NCI-H526 treated with DMSO at 0.1 percent for 48 hours (cell line): ENCODE measurements around the gene KIF6.
"Not testable (repeated sequence)": the region's sequence is repeated elsewhere in the genome, so short reads cannot be mapped to it uniquely, and the experiment has no call there.

Source experiments
- DNase-seq: peaks from one replicate; lab custom pipeline; 2025; lab: John Stamatoyannopoulos, UW

Gene KIF6

DNA sequence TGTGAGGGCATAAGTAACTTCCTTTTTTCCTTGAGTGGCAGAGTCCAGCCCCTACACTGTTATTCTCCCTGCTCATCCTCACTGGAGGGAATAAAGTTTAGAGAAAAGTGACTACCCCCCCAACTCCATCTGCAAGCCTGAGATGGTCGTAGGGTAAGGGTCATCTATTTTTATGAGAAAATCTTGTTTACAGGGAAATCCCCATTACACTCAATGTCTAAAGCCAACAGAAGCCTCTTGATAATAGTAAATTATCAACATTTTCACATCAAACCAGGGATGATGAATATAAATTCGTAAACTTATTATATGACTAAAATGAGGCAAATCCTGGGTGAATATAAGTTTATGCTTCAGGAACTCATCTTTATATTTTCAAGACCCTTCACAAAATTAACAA is 228.8 kb downstream of the KIF6 start:
- DNase-seq: no peak

DNA sequence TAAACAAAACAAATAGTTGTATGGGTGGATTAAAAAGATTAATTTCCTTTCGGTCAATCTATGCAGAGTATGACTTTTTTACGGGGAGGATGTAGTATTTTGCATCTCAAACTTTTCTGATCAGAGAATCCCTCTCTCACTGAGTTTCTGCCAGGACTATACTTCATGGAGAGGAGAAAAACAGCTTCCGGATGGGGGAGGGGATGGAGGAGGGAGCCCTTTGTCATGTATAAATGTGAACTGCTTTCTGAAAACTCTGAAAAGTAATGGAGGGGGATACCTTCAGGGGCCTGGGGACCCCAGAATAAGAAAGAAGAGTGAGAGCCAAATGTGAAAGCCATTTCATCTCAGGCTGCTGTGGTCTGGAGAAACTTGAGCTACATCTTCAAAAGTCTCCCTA is 229.6 kb downstream of the KIF6 start:
- no peak for DNase-seq

DNA sequence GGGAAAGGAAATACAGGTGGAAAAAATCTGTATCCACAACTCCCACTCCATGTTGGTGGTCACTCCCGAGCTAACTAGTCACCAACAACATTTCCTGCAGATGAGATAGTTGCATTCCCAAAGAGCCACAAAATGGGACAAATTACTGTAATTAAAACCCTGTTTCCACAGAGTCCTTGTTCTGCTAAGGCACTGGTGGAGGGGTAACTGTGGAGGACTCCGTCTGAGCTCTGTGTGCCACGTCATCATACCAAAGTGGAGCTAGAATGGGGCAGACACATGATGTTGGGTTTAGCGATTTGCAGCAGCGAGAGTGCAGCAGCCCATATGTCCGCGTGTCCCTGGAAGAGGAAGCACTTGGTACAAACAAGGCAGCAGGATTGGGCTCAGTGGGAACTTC is 230.2 kb downstream of the KIF6 start:
- no peak for DNase-seq

DNA sequence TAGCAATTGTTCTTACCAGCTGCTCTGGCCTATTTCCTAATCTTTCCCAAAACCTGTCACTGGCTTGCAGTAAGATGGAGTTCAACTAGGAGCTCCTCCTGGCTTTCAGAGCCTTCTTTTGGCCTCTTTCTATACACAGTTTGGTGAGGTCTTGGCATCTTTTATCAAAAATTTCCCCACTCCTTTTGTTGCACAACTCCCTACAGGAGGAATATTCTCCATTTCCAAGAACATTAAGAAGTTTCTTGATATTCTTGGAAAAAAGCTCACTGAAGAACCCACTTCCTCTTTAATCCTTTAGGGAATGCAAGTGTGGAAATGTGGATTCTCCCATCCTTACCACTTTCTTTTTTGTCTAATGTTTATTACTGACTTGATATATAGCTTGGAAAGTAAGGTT is 231.4 kb downstream of the KIF6 start:
- no peak for DNase-seq

DNA sequence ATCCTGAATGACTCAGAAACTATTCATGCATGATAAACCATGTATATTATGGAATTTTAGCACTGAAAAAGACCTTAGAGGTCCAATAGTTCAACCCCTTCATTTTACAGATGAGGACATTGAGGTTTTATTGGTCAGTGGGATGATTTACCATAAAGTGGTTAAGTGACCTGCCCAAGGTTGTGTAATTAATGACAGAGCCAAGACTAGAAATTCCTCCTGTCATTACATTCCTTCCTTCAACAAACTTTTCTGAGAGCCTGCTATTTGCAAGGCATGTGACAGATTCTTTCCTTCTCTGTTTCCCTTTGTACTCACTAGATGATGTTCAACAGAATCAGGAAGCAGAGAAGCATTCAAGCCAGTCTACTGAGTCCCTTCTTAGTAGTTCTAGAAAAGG is 232.0 kb downstream of the KIF6 start:
- no peak for DNase-seq

DNA sequence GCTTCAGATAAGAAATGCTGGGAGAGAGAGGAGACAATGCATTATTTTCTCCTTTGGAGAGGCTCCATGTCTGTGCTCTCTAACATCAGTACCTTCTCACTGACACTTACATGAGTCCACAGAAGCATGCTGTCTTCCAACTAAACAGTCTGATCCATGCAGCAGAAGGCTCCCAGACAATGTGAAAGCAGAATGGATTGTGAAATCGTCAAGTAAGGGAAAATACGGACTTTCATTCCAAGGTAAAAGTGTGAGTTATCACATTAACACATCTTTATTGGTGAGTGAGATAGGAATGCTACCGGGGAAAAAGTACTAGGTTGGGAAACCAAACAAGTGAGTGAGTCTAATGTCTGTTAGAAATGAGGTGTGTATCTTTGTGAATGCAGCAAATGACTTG is 235.1 kb downstream of the KIF6 start:
- DNase-seq: no peak

DNA sequence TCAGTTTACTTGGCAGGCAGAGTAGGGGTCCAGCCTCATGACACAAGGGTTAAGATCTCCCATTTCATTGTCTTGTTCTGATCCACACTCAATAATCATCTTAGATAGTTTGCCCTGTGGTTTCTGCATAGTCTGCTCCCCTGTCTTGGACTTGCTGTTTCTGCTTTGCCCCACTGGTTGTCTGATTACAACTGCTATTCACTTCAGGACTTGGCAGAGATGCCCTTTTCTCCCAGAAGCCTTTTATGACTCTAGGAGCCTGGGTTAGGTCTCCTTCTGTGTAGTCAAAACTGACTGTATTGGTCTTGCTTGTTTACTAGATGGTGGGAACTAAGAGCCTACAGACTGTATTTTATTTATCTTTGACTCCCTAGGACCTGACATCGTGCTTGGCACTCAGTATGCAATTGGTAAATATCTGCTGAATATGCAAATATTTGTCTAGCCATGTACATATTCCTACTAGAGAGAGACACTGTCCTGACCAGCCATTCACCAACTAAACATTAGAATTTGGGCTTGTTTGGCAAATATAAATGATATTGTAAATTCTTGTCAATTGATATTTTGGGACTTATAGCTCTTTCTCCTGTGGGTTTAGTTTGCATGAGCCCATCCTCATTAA is 236.8 kb downstream of the KIF6 start:
- peak; percentile 11 for DNase-seq

DNA sequence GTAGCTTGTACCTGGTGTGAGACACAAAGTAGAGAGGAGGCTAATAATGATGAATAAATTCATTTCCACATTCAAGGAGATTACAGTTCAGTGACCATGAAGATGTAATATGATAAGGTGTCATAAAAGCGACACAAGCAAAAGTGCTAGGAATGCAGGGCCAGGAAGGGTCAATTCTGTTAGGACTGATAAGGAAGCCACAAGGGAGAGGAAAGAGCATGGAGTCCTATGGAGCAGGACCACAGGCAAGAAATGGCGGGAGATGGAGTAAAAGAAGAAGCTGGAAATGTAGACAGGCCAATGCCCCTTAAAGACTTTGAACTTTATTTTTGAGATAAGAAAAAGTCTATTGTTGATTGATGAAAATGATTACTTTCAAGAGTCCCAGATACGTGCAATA is 240.9 kb downstream of the KIF6 start:
- DNase-seq: no peak

DNA sequence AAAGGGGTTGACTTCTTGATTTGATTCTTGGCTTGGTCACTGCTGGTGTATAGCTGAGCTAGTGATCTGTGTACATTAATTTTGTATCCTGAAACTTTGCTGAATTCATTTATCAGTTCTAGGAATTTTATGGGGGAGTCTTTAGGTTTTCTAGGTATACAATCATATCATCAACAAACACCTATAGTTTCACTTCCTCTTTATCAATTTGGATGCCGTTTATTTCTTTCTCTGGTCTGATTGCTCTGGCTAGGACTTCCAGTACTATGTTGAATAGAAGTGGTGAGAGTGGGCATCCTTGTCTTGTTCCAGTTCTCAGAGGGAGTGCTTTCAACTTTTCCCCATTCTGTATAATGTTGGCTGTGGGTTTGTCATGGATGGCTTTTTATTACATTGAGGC is 245.4 kb downstream of the KIF6 start:
- DNase-seq: not testable (repeated sequence)

DNA sequence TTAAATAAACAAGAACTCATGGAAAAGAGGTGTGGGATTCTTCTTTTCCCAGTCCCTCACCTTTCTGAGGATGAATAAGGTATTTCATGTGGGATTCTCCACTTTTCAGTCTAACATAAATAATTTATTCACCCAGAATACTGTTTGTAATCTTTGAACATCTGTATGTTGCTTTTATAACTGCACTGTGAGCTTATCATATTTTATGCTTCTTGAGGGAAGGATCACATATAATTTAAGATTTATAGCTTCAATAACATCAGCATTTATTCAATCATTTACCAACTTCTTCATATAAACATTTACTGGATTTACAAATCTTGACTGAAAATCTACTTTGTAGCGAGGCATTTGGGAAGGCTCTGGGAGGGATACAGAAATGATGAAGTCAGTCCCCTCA is 248.5 kb downstream of the KIF6 start:
- DNase-seq: no peak

DNA sequence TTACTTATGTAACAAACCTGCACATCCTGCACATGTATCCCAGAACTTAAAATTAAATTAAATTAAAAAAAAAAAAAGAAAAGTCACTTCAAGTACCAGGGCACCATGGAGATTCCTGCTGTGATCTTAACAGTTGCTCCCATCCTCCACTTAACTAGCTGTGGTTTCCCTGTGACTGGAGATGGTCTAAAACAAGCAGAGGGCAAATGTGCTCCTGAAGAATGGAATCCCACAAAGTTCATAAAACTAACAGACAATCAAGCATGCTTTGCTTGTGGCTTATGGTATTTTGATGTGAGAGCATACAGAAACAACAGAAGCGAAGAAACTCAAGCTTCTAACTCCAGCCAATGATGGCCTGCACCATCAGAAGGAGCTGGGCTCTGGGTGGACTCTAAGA is 249.1 kb downstream of the KIF6 start:
- no peak for DNase-seq

DNA sequence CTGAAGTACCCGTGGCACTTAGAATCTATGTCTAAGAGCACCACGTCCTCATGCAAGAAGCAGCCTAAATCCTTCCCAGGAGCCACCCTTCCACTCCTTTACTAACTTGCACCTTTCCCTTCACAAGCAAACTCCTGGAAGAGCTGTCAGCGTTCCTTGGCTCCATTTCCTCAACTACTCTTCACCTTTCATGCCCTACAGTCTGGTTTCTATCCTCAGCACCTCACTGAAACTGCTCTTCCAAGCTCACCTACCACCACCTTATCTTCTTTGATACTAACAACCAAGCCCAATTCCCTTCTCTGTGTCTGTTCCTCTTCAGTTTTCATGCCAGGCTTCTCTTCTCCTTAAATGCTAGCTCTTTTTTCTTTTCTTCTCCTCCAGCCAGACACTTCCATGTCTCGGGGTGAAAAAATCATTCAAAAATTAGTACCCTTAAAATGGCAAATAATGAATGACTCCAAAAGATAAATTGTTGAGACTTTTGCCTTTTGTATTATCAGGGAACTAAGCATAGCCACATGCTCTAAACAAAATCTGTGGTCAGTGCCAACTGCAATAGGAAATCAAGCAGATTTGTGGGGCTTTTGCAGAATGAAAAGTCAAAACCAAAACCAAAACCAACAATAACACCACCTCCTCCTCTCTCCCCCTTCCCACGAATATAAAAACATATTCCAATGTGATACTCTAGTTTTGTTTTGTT is 253.1 kb downstream of the KIF6 start:
- no peak for DNase-seq

DNA sequence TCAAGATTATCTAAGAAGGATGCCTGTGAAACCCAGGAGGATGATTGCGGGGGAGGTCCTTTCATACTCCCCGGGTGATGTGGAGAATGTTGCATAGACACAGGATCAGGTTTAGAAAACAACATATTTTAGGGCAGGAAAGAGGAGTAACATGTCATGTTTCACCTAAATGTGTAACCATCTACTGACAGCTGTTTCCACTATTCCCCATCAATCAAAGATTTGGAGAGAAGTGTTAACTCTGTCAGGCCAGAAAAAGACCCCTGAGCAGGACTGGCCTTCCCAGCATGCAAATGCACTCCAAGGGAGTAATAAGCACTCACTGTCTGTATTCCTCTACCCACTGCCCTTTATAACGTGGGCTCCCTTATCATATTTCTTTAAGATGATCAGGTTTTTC is 254.7 kb downstream of the KIF6 start:
- no peak for DNase-seq

DNA sequence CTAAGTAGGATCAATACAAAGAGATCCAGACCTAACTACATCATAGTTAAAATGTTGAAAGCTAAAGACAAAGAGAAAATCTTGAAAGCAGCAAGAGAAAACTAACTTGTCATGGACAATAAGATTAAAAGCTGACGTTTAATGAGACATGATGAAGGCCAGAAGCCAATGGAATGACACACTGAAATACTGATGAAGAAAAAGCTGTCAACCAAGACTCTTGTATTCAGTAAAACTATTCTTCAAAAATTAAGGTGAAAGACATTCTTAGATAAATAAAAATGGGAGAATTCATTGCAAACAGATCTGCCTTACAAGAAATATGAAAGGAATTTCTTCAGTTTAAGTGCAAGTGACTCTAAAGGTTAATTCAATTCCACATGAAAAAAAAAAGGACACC is 256.8 kb downstream of the KIF6 start:
- no peak for DNase-seq

DNA sequence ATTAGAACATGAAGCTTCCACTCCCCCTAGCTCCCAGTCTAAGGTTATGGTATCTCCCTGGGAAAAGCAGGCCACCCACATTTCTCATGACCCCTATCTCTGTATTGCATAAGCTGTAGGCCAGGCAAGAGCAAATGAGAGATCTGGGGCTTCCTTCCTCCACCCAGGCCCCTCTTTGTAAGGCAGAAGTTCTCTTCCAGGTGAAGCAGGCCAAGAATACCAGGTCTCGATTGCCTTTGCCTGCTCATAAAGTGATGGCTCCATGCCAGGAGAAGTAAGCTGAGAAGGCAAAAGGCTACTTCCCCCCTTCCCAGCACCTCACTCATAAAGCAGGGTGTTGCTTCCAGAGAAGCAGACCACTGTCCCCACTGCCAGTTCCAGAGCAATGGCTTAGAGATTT is 258.6 kb downstream of the KIF6 start:
- no peak for DNase-seq

DNA sequence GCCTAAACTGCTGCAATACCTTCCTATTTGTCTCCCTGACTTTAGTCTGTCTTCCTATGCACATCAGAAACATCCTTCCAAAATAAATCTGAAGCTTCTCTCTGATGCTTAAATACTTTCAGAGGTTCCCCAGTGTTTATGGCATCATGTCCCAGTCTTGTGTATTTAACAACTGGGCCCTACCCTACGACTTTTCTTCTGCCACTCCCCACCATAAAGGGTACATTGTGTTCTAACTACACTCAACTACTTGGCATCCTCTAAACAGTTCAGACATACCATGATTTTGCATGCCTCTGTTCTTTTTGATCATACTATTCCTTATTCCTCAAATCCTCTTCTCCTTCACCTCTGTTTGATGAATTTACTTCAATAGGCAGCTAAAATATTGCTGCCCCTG is 259.7 kb downstream of the KIF6 start:
- DNase-seq: no peak

DNA sequence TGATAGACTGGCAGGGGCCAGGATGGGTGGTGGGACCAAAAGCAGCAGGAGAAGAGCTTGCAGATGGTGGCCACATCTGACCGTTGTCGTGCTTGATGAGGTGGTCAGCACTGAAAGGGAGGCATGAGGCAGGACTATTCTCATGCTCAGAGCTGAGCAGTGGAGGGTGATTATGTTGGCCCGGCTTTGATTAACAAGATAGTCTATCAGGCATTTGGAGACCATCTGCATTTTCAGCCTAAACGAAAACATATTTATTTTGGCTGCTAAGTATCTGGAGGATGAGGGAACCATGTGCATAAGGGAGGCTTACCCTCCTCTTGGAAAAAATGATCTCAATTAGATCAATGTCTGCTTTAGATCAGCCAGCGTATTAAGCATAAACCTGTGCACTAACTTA is 261.1 kb downstream of the KIF6 start:
- no peak for DNase-seq

DNA sequence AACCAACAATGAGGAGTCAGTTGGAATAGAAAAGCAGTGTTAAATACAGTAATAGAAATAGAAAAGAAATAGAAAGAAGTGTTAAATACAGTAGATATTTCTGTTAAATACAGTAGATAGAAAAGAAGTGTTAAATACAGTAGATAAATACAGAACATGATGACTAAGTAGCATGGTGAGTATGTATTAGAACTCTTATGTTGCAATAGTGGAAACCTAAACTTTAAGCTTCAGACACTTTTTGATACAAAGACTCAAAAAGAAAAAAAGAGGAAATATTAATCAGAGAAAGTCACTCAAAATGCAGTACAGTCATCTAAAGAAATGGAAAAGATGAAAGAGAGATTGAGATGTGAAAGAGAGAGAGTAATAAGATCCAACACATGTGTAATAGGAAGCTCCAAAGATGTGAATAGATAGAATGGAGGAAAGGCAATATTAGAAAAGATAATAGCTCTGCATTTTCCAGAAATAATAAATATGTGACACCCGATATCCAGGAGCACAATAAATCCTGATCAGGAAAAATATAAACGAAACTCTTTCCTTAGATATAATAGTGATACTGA is 271.2 kb downstream of the KIF6 start:
- DNase-seq: no peak

DNA sequence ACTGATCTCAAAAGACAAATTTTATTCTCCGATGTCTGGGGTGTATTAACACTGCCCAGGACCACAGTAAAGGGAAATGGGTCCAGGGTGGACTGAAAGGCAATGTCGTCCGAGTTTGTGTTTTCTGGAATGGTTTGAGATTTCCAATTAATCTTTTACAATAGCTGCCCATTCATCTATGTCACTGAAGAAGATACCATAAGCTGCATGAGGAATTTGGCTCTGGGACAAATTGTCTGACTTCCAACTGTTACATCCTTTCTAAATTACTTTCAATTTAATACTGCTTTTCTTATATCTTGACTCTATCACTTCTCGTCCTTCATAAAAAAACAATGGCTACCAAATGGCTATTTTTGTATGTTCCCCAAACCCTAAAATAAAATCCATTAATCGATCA is 272.0 kb downstream of the KIF6 start:
- DNase-seq: no peak

DNA sequence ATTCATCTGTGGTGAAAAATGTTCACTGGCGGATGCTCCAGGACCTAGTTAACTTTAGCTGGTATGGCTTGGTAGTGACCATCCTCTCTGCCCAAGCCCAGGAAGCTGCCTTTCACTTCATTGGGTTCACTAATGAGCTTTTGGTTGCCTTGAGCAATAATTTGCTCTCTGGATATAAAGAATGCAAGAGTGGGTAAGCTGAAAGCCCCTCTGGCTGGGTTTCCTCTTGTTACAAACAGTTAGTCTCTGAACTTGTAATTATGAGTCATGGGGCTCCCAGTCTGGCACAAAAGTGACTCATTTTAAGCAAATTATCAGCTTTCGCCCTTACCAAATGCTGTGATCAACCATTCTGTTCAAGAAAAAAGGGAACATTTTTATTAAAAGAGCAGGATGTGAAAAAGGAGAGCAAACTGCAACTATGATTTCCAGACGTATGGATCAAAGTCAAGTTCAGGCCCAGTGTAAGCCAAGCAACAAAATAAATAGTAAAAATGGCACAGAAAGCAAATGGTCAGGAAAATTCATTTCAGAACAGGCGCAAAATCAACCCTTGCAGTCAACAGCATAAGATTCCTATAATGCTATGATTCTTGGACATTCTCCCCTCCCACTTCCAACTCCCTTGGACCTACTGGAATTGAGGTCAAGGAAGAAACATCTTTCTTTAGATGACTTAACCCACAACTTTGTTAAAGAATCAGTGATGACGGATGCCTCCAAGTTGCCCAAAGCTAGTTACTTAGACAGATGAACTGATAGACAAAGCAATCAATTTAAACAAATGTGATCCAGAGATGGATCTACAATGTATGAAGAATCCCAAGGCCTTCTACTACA is 272.7 kb downstream of the KIF6 start:
- DNase-seq: no peak

DNA sequence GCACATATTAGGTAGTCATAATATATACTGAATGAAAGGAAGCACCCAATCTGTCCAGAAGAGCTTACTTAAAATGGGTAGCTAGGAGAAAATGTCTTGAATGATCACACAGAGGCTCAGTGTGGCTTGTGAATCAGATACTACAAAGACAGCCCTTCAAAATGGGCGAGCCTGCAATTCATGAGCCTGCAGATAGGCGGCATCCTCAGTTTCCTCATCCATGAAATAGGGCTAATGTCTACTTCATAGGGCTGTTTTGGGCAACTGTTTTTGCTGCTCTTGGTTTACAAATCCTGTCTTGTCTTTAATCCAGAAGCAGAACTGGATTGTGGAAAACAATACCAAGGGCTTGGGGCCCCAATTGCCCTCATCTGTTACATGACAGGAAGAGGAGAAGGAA is 273.4 kb downstream of the KIF6 start:
- no peak for DNase-seq

DNA sequence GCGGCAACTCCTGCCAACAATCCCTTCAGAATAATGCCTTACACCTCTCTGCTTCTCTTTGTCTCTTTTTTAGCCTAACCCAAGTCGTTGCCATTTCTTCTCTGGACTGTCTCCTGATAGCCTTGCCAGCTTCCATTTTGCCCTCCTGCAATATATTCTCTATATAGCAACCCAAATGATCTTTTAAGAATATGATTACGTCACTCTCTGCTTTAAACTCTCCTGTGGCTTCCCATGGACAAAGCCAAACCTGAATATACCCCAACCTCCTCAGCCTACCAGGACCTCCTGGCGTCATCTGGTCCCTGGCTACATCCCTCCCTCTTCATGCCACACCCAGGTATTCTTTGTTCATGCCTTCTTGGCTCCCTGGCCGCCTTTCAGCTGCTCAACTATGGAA is 276.2 kb downstream of the KIF6 start:
- no peak for DNase-seq

DNA sequence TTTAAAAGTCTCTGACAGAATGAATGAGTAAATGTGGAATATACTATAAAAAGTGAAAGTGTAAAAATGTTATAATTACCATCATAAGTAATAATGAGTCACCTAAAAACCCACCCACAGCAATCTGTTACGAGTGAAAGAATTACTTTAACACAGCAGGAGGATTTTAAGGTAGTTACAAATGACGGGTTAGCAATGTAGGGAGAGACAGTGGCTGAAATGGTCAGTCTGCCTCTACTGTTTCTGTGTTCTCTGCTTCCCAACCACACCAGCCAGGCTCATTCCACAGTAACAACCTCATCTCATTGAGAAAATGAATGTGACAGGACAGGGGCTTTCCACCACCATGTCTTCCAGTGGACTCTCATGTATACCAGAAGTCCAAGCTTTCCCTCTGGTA is 278.3 kb downstream of the KIF6 start:
- DNase-seq: no peak
